GM23338 (cell line): ENCODE data around the gene IL21R. TPM values are rescaled to one million over a fixed set of nuclear protein-coding genes. Genes with fewer than 3 reads are reported as not detected.

ENCODE experiments used
- ATAC-seq: fragments of 200-7000 bp; cut with Tn5 transposase; 3 replicates; pipeline ENCODE4 v1.9.1; 2020
- DNase-seq: peaks from one replicate; pipeline ENCODE4 v3.0.0-alpha.2; 2015; ENCODE audit warnings: low spot score
- H2AFZ ChIP-seq: fragments of 200-600 bp; sonication (generic); 2 replicates; pipeline ENCODE4 v1.8.0; 2016; ENCODE audit warnings: antibody characterized with exemption, mild to moderate bottlenecking, moderate library complexity
- H3F3A ChIP-seq: fragments of 200-600 bp; sonication (generic); replicated peaks from 2 replicates; pipeline ENCODE4 v1.8.0; 2017; ENCODE audit warnings: antibody characterized with exemption, mixed run types, low read depth
- H3K27ac ChIP-seq: fragments of 200-600 bp; sonication (generic); 2 replicates; pipeline ENCODE4 v1.6.1; 2016; ENCODE audit warnings: low read depth
- H3K27me3 ChIP-seq: fragments of 200-600 bp; sonication (generic); 2 replicates; pipeline ENCODE4 v1.8.0; 2016; ENCODE audit warnings: mild to moderate bottlenecking, mixed run types, moderate library complexity; ENCODE audit not compliant: insufficient read depth
- H3K36me3 ChIP-seq: fragments of 200-600 bp; sonication (generic); 2 replicates; pipeline ENCODE4 v1.8.0; 2016; ENCODE audit warnings: mild to moderate bottlenecking; ENCODE audit not compliant: insufficient read depth
- H3K4me1 ChIP-seq: fragments of 200-600 bp; sonication (generic); 2 replicates; pipeline ENCODE4 v1.8.0; 2016; ENCODE audit warnings: mild to moderate bottlenecking, moderate library complexity; ENCODE audit not compliant: insufficient read depth
- H3K4me2 ChIP-seq: fragments of 200-600 bp; sonication (generic); 2 replicates; pipeline ENCODE4 v1.7.1; 2017; ENCODE audit warnings: mixed run types
- H3K4me3 ChIP-seq: fragments of 200-600 bp; sonication (generic); 2 replicates; pipeline ENCODE4 v1.6.1; 2016; ENCODE audit warnings: mixed run types
- H3K79me2 ChIP-seq: fragments of 200-600 bp; sonication (generic); replicated peaks from 2 replicates; pipeline ENCODE4 v1.8.0; 2017; ENCODE audit warnings: mild to moderate bottlenecking; ENCODE audit not compliant: insufficient read depth
- H3K9me2 ChIP-seq: fragments of 200-600 bp; sonication (generic); 2 replicates; pipeline ENCODE4 v1.8.0; 2017; ENCODE audit not compliant: insufficient read depth
- H4K20me1 ChIP-seq: fragments of 200-600 bp; sonication (generic); replicated peaks from 2 replicates; pipeline ENCODE4 v1.8.0; 2017; ENCODE audit warnings: mild to moderate bottlenecking; ENCODE audit not compliant: insufficient read depth
- H3K27ac Mint-ChIP-seq: 2 replicates; pipeline ENCODE4 v1.8.0; 2020; ENCODE audit warnings: inconsistent platforms, mild to moderate bottlenecking, moderate library complexity, mixed read lengths
- H3K27me3 Mint-ChIP-seq: 3 replicates; pipeline ENCODE4 v1.8.0; 2022; ENCODE audit warnings: low read depth, mild to moderate bottlenecking, moderate library complexity, mixed read lengths, inconsistent platforms; ENCODE audit not compliant: insufficient read depth, poor library complexity
- H3K36me3 Mint-ChIP-seq: 3 replicates; pipeline ENCODE4 v1.8.0; 2021; ENCODE audit warnings: low read depth, mild to moderate bottlenecking, inconsistent platforms, moderate library complexity, mixed read lengths
- H3K4me1 Mint-ChIP-seq: 3 replicates; pipeline ENCODE4 v1.8.0; 2020; ENCODE audit warnings: mild to moderate bottlenecking, inconsistent platforms, mixed read lengths
- H3K4me3 Mint-ChIP-seq: 3 replicates; pipeline ENCODE4 v1.8.0; 2021; ENCODE audit warnings: moderate library complexity, mild to moderate bottlenecking, inconsistent platforms, mixed read lengths
- H3K9me3 Mint-ChIP-seq: 3 replicates; pipeline ENCODE4 v1.8.0; 2020; ENCODE audit warnings: moderate library complexity, mild to moderate bottlenecking, inconsistent platforms, mixed read lengths
- CREB1 ChIP-seq: fragments of 250-450 bp; sonication (Bioruptor Pico); IDR thresholded peaks from 2 replicates; pipeline ENCODE4 v1.5.0; 2020; ENCODE audit warnings: low read depth, mild to moderate bottlenecking, moderate library complexity
- EZH2phosphoT487 ChIP-seq: fragments of 200-600 bp; sonication (generic); IDR thresholded peaks from one replicate; pipeline ENCODE4 v1.8.1; 2018; ENCODE audit warnings: antibody characterized with exemption; ENCODE audit not compliant: unreplicated experiment
- JUNB ChIP-seq: IDR thresholded peaks from one replicate; pipeline ENCODE4 v1.6.1; 2016; ENCODE audit warnings: antibody characterized with exemption; ENCODE audit not compliant: unreplicated experiment
- NANOG ChIP-seq: IDR thresholded peaks from 2 replicates; pipeline ENCODE4 v1.6.1; 2016; ENCODE audit warnings: antibody characterized with exemption, borderline replicate concordance
- POLR2AphosphoS5 ChIP-seq: IDR thresholded peaks from 2 replicates; pipeline ENCODE4 v1.6.1; 2016; ENCODE audit warnings: antibody characterized with exemption, low read depth
- REST ChIP-seq: IDR thresholded peaks from one replicate; pipeline ENCODE4 v1.6.1; 2018; ENCODE audit warnings: antibody characterized with exemption; ENCODE audit not compliant: unreplicated experiment
- STAT1 ChIP-seq: IDR thresholded peaks from one replicate; pipeline ENCODE4 v1.6.1; 2016; ENCODE audit warnings: antibody characterized with exemption; ENCODE audit not compliant: unreplicated experiment
- ZNF114 ChIP-seq: fragments of 250-450 bp; sonication (Bioruptor Pico); IDR thresholded peaks from 2 replicates; pipeline ENCODE4 v1.5.0; 2020; ENCODE audit warnings: mild to moderate bottlenecking, moderate library complexity
- ZNF331 ChIP-seq: fragments of 250-450 bp; sonication (Bioruptor Pico); IDR thresholded peaks from 2 replicates; pipeline ENCODE4 v1.5.0; 2020; ENCODE audit warnings: low read depth, mild to moderate bottlenecking, moderate library complexity
- ZNF462 ChIP-seq: fragments of 250-450 bp; sonication (Bioruptor Pico); IDR thresholded peaks from 2 replicates; pipeline ENCODE4 v1.5.0; 2020; ENCODE audit warnings: mild to moderate bottlenecking, moderate library complexity
- polyA plus RNA-seq: library from polyadenylated mRNA; unstranded; fragments of >200 nt; fragmentation: Nextera tagmentation; extraction: Ambion mirVana; gene quantifications from 2 replicates; pipeline ENCODE4 v1.2.1, GENCODE V29; 2016
- total RNA-seq: library from RNA; depleted of rRNA; stranded (reverse); fragments of >200 nt; shearing (Covaris generic); gene quantifications from 2 replicates; pipeline ENCODE4 v1.2.3, GENCODE V29; 2014
- TF ChIP-seq, protein P1 (sequence below): IDR thresholded peaks from 2 replicates; pipeline ENCODE4 v1.6.1; 2016; ENCODE audit warnings: antibody characterized with exemption

Gene IL21R
- total and polyA plus RNA-seq, 2 experiments from 2014 or later: 0.42 to 2.6 TPM

- Histone ChIP-seq H3K9me2 (no peaks in the 10 kb centered on the region), H4K20me1 (no peaks in the 10 kb centered on the region), H3K79me2 (no peaks in the 10 kb centered on the region), H3K4me1 (no peaks in the 10 kb centered on the region), H3K4me2 (no peak overlapping the region), H3K27me3 (no peaks in the 10 kb centered on the region), H3K4me3 (no peak overlapping the region), H3K36me3 (peaks cover 27% of the 10 kb centered on the region), H3F3A (no peaks in the 10 kb centered on the region), H2AFZ (no peak overlapping the region), H3K27ac (no peak overlapping the region)
- no peak for DNase-seq
- Mint-ChIP-seq H3K36me3 (peaks cover 84% of the 10 kb centered on the region), H3K9me3 (no peaks in the 10 kb centered on the region), H3K27me3 (peaks cover 7% of the 10 kb centered on the region), H3K4me3 (no peak overlapping the region), H3K4me1 (no peaks in the 10 kb centered on the region), H3K27ac (no peak overlapping the region)
- no peak for ATAC-seq
- no peak for TF ChIP-seq POLR2AphosphoS5
- no peak for TF ChIP-seq REST
These were observed 72.1 kb downstream of the IL21R start for GRCh38 chr16:27474041-27474440.

- H3K36me3 ChIP-seq: peaks cover 36% of the 10 kb centered on the region
- TF ChIP-seq STAT1 (no peak), ZNF114 (CRISPR knock-in tag) (no peak), ZNF462 (CRISPR knock-in tag) (no peak), ZNF331 (CRISPR knock-in tag) (no peak), EZH2phosphoT487 (no peak), NANOG (no peak), JUNB (no peak), POLR2AphosphoS5 (no peak), CREB1 (CRISPR knock-in tag) (no peak)
- TF ChIP-seq, protein P1, sequence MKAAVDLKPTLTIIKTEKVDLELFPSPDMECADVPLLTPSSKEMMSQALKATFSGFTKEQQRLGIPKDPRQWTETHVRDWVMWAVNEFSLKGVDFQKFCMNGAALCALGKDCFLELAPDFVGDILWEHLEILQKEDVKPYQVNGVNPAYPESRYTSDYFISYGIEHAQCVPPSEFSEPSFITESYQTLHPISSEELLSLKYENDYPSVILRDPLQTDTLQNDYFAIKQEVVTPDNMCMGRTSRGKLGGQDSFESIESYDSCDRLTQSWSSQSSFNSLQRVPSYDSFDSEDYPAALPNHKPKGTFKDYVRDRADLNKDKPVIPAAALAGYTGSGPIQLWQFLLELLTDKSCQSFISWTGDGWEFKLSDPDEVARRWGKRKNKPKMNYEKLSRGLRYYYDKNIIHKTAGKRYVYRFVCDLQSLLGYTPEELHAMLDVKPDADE: no peak
These were observed 72.9 kb downstream of the IL21R start for GRCh38 chr16:27474921-27475320.

More at GRCh38 chr16:27474921-27475320, 72.9 kb downstream of the IL21R start:
- no peaks in the 10 kb centered on the region for H3K9me2 ChIP-seq
- Mint-ChIP-seq H3K4me1 (no peaks in the 10 kb centered on the region), H3K9me3 (no peaks in the 10 kb centered on the region), H3K36me3 (peaks cover 83% of the 10 kb centered on the region), H3K27ac (no peak overlapping the region), H3K27me3 (peaks cover 7% of the 10 kb centered on the region), H3K4me3 (no peak overlapping the region)
- no peak overlapping the region for H2AFZ ChIP-seq
- H3K4me1 ChIP-seq: no peaks in the 10 kb centered on the region
- no peak overlapping the region for H3K27ac ChIP-seq
- DNase-seq: no peak
- H3K79me2 ChIP-seq: no peaks in the 10 kb centered on the region
- no peaks in the 10 kb centered on the region for H3K27me3 ChIP-seq
- H3F3A ChIP-seq: no peaks in the 10 kb centered on the region
- ATAC-seq: no peak
- no peak overlapping the region for H3K4me3 ChIP-seq
- no peaks in the 10 kb centered on the region for H4K20me1 ChIP-seq
- H3K4me2 ChIP-seq: no peak overlapping the region
